ENCODE results near the gene RRM2. TPM values are rescaled to one million over a fixed set of nuclear protein-coding genes. Genes with fewer than 3 reads are reported as not detected.
"Not testable (repeated sequence)": the region's sequence is repeated elsewhere in the genome, so short reads cannot be mapped to it uniquely, and the experiment has no call there.

RRM2 gene
- total RNA-seq, 1 experiment from 2014 or later, result 330 TPM

DNA sequence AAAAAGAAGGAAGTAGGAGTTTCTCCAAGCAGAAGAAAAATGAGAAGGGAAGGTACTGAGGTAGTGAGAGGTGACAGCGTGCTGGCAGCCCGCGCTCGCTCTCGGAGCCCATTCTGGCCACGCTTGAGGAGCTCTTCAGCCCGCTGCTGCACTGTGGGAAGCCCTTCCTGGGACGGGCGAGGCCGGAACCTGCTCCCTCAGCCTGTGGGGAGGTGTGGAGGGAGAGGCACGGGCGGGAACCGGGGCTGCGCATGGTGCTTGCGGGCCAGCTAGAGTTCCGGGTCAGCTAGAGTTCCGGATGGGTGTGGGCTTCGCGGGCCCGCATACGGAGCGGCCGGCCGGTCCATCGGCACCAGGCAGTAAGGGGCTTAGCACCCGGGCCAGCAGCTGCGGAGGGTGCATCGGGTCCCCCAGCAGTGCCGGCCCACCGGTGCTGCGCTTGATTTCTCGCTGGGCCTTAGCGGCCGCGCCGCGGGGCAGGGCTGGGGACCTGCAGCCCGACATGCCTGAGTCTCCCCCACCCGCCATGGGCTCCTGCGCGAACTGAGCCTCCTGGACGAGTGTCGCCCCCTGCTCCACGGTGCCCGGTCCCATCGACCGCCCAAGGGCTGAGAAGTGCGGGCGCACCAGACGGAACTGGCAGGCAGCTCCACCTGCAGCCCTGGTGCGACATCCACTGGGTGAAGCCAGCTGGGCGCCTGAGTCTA lies 31.2 kb upstream of the RRM2 start:
- no peaks in the 10 kb centered on the region for H4K20me1 ChIP-seq (ENCODE audit: insufficient read depth)
- no TSS peak for BruUV-seq (replicated peaks)
- H3K4me1 ChIP-seq (ENCODE audit: control insufficient read depth in 1 of 2, insufficient read depth in 2 of 2, low read length in 2 of 2), result peaks cover 0 to 4% of the 10 kb centered on the region in 2 experiments; a peak in 1 of 4 replicates
- H2AFZ ChIP-seq (ENCODE audit: low read depth, low read length, poor library complexity, severe bottlenecking), result no peak overlapping the region
- no peaks in the 10 kb centered on the region for H3K9me2 ChIP-seq (ENCODE audit: insufficient read depth)
- H3K4me2 ChIP-seq (ENCODE audit: low read length), result no peak overlapping the region
- H3K27me3 ChIP-seq (ENCODE audit: insufficient read depth, low read length), result no peaks in the 10 kb centered on the region
- POLR2A ChIA-PET, result interaction anchor here (1.1 kb wide), 1 partner anchor 357 kb away, joined by 5 read pairs; the partner anchor contains the start of gene ODC1
- H3K36me3 ChIP-seq (ENCODE audit: control insufficient read depth in 1 of 2, insufficient read depth in 2 of 2, low read length in 2 of 2), result no peaks in the 10 kb centered on the region
- H3K4me3 ChIP-seq (replicated peaks in 1 of 2; ENCODE audit: low read depth in 1 of 2, low read length in 2 of 2), result no peak overlapping the region
- no peaks in the 10 kb centered on the region for H3K9me3 ChIP-seq (ENCODE audit: control insufficient read depth in 1 of 2, insufficient read depth in 1 of 2, low read depth in 1 of 2, low read length in 2 of 2)
- H3K27ac ChIP-seq (ENCODE audit: low read depth, low read length), result no peak overlapping the region
- H3K9ac ChIP-seq (ENCODE audit: low read length), result no peak overlapping the region
- intact Hi-C loops (cut with micrococcal nuclease), result no loop called here
- no peaks in the 10 kb centered on the region for H3K79me2 ChIP-seq (ENCODE audit: insufficient read depth, low read length)
- CTCF ChIA-PET, result no interaction called here
- TF ChIP-seq ELF1 (IDR thresholded peaks at IDR 0.05; ENCODE audit: borderline replicate concordance, low read depth) (no peak), FOSL1 (IDR thresholded peaks at IDR 0.05; ENCODE audit: low read depth) (no peak), RAD21 (IDR thresholded peaks at IDR 0.05; ENCODE audit: low read depth) (no peak), EZH2phosphoT487 (IDR thresholded peaks at IDR 0.05; ENCODE audit: borderline replicate concordance) (no peak), ZFX (IDR thresholded peaks at IDR 0.05) (no peak), POLR2A (IDR thresholded peaks at IDR 0.05; ENCODE audit: borderline replicate concordance, extremely low read depth, insufficient read depth, insufficient read length) (no peak), ZNF274 (IDR thresholded peaks at IDR 0.05; ENCODE audit: low read depth, low read length) (no peak), SRF (IDR thresholded peaks at IDR 0.05; ENCODE audit: low read depth) (no peak)
- TF ChIP-seq, protein P1, sequence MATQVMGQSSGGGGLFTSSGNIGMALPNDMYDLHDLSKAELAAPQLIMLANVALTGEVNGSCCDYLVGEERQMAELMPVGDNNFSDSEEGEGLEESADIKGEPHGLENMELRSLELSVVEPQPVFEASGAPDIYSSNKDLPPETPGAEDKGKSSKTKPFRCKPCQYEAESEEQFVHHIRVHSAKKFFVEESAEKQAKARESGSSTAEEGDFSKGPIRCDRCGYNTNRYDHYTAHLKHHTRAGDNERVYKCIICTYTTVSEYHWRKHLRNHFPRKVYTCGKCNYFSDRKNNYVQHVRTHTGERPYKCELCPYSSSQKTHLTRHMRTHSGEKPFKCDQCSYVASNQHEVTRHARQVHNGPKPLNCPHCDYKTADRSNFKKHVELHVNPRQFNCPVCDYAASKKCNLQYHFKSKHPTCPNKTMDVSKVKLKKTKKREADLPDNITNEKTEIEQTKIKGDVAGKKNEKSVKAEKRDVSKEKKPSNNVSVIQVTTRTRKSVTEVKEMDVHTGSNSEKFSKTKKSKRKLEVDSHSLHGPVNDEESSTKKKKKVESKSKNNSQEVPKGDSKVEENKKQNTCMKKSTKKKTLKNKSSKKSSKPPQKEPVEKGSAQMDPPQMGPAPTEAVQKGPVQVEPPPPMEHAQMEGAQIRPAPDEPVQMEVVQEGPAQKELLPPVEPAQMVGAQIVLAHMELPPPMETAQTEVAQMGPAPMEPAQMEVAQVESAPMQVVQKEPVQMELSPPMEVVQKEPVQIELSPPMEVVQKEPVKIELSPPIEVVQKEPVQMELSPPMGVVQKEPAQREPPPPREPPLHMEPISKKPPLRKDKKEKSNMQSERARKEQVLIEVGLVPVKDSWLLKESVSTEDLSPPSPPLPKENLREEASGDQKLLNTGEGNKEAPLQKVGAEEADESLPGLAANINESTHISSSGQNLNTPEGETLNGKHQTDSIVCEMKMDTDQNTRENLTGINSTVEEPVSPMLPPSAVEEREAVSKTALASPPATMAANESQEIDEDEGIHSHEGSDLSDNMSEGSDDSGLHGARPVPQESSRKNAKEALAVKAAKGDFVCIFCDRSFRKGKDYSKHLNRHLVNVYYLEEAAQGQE (IDR thresholded peaks at IDR 0.05; ENCODE audit: low read depth), result no peak
- RAD21 ChIA-PET (ENCODE audit: low non-redundant PET in 1 of 2, low total read pairs in 2 of 2, uncharacterized antibody in 2 of 2, unreplicated experiment in 2 of 2), result no interaction called here
- ATAC-seq (no peak), DNase-seq (ENCODE audit: low read depth, low spot score) (no peak)

DNA sequence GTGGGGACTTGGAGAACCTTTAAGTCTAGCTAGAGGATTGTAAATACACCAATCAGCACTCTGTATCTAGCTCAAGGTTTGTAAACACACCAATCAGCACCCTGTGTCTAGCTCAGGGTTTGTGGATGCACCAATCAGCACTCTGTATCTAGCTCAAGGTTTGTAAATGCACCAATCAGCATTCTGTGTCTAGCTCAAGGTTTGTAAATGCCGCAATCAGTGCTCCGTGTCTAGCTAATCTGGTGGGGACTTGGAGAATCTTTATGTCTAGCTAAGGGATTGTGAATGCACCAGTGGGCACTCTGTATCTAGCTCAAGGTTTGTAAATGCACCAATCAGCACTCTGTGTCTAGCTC lies 30.7 kb upstream of the RRM2 start:
- H3K4me2 ChIP-seq (ENCODE audit: low read length); H3K36me3 ChIP-seq (ENCODE audit: control insufficient read depth in 1 of 2, insufficient read depth in 2 of 2, low read length in 2 of 2); H3K27me3 ChIP-seq (ENCODE audit: insufficient read depth, low read length); H3K4me1 ChIP-seq (ENCODE audit: control insufficient read depth in 1 of 2, insufficient read depth in 2 of 2, low read length in 2 of 2); H3K4me3 ChIP-seq (replicated peaks in 1 of 2; ENCODE audit: low read depth in 1 of 2, low read length in 2 of 2); H3K79me2 ChIP-seq (ENCODE audit: insufficient read depth, low read length); intact Hi-C loops (cut with micrococcal nuclease); H4K20me1 ChIP-seq (ENCODE audit: insufficient read depth); POLR2A ChIA-PET; H2AFZ ChIP-seq (ENCODE audit: low read depth, low read length, poor library complexity, severe bottlenecking); H3K9ac ChIP-seq (ENCODE audit: low read length); BruUV-seq (replicated peaks); ATAC-seq; H3K27ac ChIP-seq (ENCODE audit: low read depth, low read length); H3K9me3 ChIP-seq (ENCODE audit: control insufficient read depth in 1 of 2, insufficient read depth in 1 of 2, low read depth in 1 of 2, low read length in 2 of 2); H3K9me2 ChIP-seq (ENCODE audit: insufficient read depth); DNase-seq (ENCODE audit: low read depth, low spot score); RAD21 ChIA-PET (ENCODE audit: low non-redundant PET in 1 of 2, low total read pairs in 2 of 2, uncharacterized antibody in 2 of 2, unreplicated experiment in 2 of 2): not testable (repeated sequence)
- CTCF ChIA-PET, result interaction anchor here (1.2 kb wide), 1 partner anchor 12 kb away, joined by 3 read pairs; the partner anchor contains the start of gene CYS1

Data from HCT116 (cell line).